ENCODE data around the gene SEMA3D. TPM values are rescaled to one million over a fixed set of nuclear protein-coding genes. Genes with fewer than 3 reads are reported as not detected.

Gene SEMA3D
- total RNA-seq, 1 donor from 2014 or later, result 0.47 TPM

GRCh38 chr7:84982199-84982598 lies 204.7 kb downstream of the SEMA3D start:
- H3K27me3 Mint-ChIP-seq, result no peaks in the 10 kb centered on the region
- intact Hi-C loops (cut with micrococcal nuclease), result no loop called here
- peaks cover 3% of the 10 kb centered on the region for H3K4me1 Mint-ChIP-seq
- H3K9me3 Mint-ChIP-seq, result no peaks in the 10 kb centered on the region
- DNase-seq, result no peak
- H3K27ac Mint-ChIP-seq, result no peak overlapping the region
- H3K36me3 Mint-ChIP-seq (ENCODE audit: low read depth), result no peaks in the 10 kb centered on the region
- no peak overlapping the region for H3K4me3 Mint-ChIP-seq

- no peak for DNase-seq
- Mint-ChIP-seq H3K4me1 (peaks cover 3% of the 10 kb centered on the region), H3K36me3 (ENCODE audit: low read depth) (no peaks in the 10 kb centered on the region), H3K4me3 (no peak overlapping the region), H3K27ac (no peak overlapping the region), H3K9me3 (no peaks in the 10 kb centered on the region), H3K27me3 (no peaks in the 10 kb centered on the region)
- intact Hi-C loops (cut with micrococcal nuclease), result no loop called here
Observed at GRCh38 chr7:84981055-84981976, 205.5 kb downstream of the SEMA3D start.

- Mint-ChIP-seq H3K27me3 (no peaks in the 10 kb centered on the region), H3K27ac (no peak overlapping the region), H3K36me3 (ENCODE audit: low read depth) (no peaks in the 10 kb centered on the region), H3K9me3 (no peaks in the 10 kb centered on the region), H3K4me3 (no peak overlapping the region), H3K4me1 (no peaks in the 10 kb centered on the region)
- no peak for DNase-seq
- intact Hi-C loops (cut with micrococcal nuclease), result no loop called here
Observed at GRCh38 chr7:84975586-84976185, 211.2 kb downstream of the SEMA3D start.

GRCh38 chr7:84971360-84971759 lies 215.5 kb downstream of the SEMA3D start:
- no peak overlapping the region for H3K27ac Mint-ChIP-seq
- H3K27me3 Mint-ChIP-seq, result no peaks in the 10 kb centered on the region
- no peak for DNase-seq
- intact Hi-C loops (cut with micrococcal nuclease), result no loop called here
- H3K4me1 Mint-ChIP-seq, result no peaks in the 10 kb centered on the region
- H3K4me3 Mint-ChIP-seq, result no peak overlapping the region
- H3K9me3 Mint-ChIP-seq, result no peaks in the 10 kb centered on the region
- H3K36me3 Mint-ChIP-seq (ENCODE audit: low read depth), result no peaks in the 10 kb centered on the region

- Mint-ChIP-seq H3K4me1 (no peaks in the 10 kb centered on the region), H3K27me3 (no peaks in the 10 kb centered on the region), H3K27ac (no peak overlapping the region), H3K9me3 (no peaks in the 10 kb centered on the region), H3K4me3 (no peak overlapping the region), H3K36me3 (ENCODE audit: low read depth) (no peaks in the 10 kb centered on the region)
- DNase-seq, result no peak
- intact Hi-C loops (cut with micrococcal nuclease), result no loop called here
Observed at GRCh38 chr7:84970670-84971069, 216.2 kb downstream of the SEMA3D start.

GRCh38 chr7:84953234-84953633 lies 233.6 kb downstream of the SEMA3D start:
- no peak overlapping the region for H3K27ac Mint-ChIP-seq
- H3K27me3 Mint-ChIP-seq, result no peaks in the 10 kb centered on the region
- no peaks in the 10 kb centered on the region for H3K36me3 Mint-ChIP-seq (ENCODE audit: low read depth)

GRCh38 chr7:84950836-84951235 lies 236.0 kb downstream of the SEMA3D start:
- DNase-seq, result no peak
- intact Hi-C loops (cut with micrococcal nuclease), result no loop called here
- no peak overlapping the region for H3K27ac Mint-ChIP-seq
- no peak overlapping the region for H3K4me3 Mint-ChIP-seq
- no peaks in the 10 kb centered on the region for H3K9me3 Mint-ChIP-seq
- no peaks in the 10 kb centered on the region for H3K27me3 Mint-ChIP-seq
- H3K36me3 Mint-ChIP-seq (ENCODE audit: low read depth), result no peaks in the 10 kb centered on the region
- H3K4me1 Mint-ChIP-seq, result no peaks in the 10 kb centered on the region

More at GRCh38 chr7:84953234-84953633, 233.6 kb downstream of the SEMA3D start:
- Mint-ChIP-seq H3K9me3 (no peaks in the 10 kb centered on the region), H3K4me3 (no peak overlapping the region), H3K4me1 (no peaks in the 10 kb centered on the region)
- DNase-seq, result no peak
- intact Hi-C loops (cut with micrococcal nuclease), result no loop called here

GRCh38 chr7:84949501-84949900 lies 237.4 kb downstream of the SEMA3D start:
- no peak for DNase-seq
- Mint-ChIP-seq H3K9me3 (no peaks in the 10 kb centered on the region), H3K4me1 (no peaks in the 10 kb centered on the region), H3K27me3 (no peaks in the 10 kb centered on the region), H3K36me3 (ENCODE audit: low read depth) (no peaks in the 10 kb centered on the region), H3K4me3 (no peak overlapping the region), H3K27ac (no peak overlapping the region)
- intact Hi-C loops (cut with micrococcal nuclease), result no loop called here

- Mint-ChIP-seq H3K4me3 (no peak overlapping the region), H3K4me1 (no peaks in the 10 kb centered on the region), H3K9me3 (no peaks in the 10 kb centered on the region), H3K36me3 (ENCODE audit: low read depth) (no peaks in the 10 kb centered on the region), H3K27me3 (no peaks in the 10 kb centered on the region), H3K27ac (no peak overlapping the region)
- intact Hi-C loops (cut with micrococcal nuclease), result no loop called here
- DNase-seq, result no peak
Observed at GRCh38 chr7:84949067-84949466, 237.8 kb downstream of the SEMA3D start.

GRCh38 chr7:84948634-84949033 lies 238.2 kb downstream of the SEMA3D start:
- Mint-ChIP-seq H3K4me3 (no peak overlapping the region), H3K27me3 (no peaks in the 10 kb centered on the region), H3K27ac (no peak overlapping the region), H3K9me3 (no peaks in the 10 kb centered on the region), H3K4me1 (no peaks in the 10 kb centered on the region), H3K36me3 (ENCODE audit: low read depth) (no peaks in the 10 kb centered on the region)
- intact Hi-C loops (cut with micrococcal nuclease), result no loop called here
- no peak for DNase-seq

- H3K27ac Mint-ChIP-seq, result no peak overlapping the region
- H3K4me1 Mint-ChIP-seq, result no peaks in the 10 kb centered on the region
- intact Hi-C loops (cut with micrococcal nuclease), result no loop called here
- no peaks in the 10 kb centered on the region for H3K36me3 Mint-ChIP-seq (ENCODE audit: low read depth)
- no peaks in the 10 kb centered on the region for H3K27me3 Mint-ChIP-seq
- no peaks in the 10 kb centered on the region for H3K9me3 Mint-ChIP-seq
- no peak overlapping the region for H3K4me3 Mint-ChIP-seq
- no peak for DNase-seq
Observed at GRCh38 chr7:84946549-84946948, 240.3 kb downstream of the SEMA3D start.
